HG03175 (cell line): ENCODE measurements around the gene ITGAE.
"Not testable (repeated sequence)": the region's sequence is repeated elsewhere in the genome, so short reads cannot be mapped to it uniquely, and the experiment has no call there.

Experiments
- ATAC-seq: cut with Tn5 transposase; IDR thresholded peaks from one replicate; pipeline ENCODE4 v1.9.1; 2021; ENCODE audit warnings: mild to moderate bottlenecking, moderate library complexity; ENCODE audit not compliant: unreplicated experiment

The ITGAE gene

GRCh38 chr17:3800362-3801271 lies at the start of gene ITGAE:
Gene ITGAE, minus strand, starts transcription at chr17:3801188. Its CDS starts 44 bp downstream, at chr17:3801144.
- no peak for ATAC-seq

DNA sequence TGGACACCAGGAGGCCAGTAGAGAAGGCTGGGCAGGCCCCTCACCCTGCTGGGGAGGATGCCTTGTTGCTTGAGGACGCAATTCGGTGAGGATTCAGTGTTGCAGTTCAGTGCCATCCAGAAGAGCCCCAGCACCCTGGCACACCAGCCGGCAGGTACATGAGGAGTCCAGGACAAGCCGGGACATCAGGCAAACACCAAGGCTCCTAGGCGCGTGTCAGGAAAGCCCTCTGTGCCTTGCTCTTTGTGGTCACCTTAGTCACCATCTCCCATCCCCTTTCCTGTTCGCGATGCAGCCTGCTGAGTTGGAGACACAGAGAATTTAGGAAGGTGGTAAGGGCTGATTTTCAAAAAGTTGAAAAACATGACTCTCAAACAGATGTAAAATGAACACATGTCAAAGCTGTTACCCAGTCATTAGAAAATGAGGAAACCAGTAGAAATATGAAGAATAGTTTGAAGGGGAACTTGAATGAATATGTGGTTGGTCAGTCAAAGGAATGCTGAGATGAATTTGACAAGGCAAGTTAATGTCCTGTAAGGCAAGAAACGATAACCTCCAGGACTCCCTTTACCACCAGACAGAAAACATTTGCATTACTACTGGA lies 47.3 kb upstream of the ITGAE start:
- ATAC-seq, result no peak

GRCh38 chr17:3847165-3847670 lies 46.2 kb upstream of the ITGAE start:
- no peak for ATAC-seq

- ATAC-seq, result no peak
These were observed 45.6 kb upstream of the ITGAE start for GRCh38 chr17:3846437-3847164.

GRCh38 chr17:3845621-3846436 lies 44.8 kb upstream of the ITGAE start, which contains the start of gene NCBP3:
Gene NCBP3, minus strand, starts transcription at chr17:3846246. Its CDS starts 23 bp downstream, at chr17:3846223.
- ATAC-seq, result peak; percentile 92

- peak; percentile 29 for ATAC-seq
These were observed 44.3 kb upstream of the ITGAE start for GRCh38 chr17:3845291-3845620.

- ATAC-seq, result not testable (repeated sequence)
These were observed 43.6 kb upstream of the ITGAE start for GRCh38 chr17:3844556-3844955.

DNA sequence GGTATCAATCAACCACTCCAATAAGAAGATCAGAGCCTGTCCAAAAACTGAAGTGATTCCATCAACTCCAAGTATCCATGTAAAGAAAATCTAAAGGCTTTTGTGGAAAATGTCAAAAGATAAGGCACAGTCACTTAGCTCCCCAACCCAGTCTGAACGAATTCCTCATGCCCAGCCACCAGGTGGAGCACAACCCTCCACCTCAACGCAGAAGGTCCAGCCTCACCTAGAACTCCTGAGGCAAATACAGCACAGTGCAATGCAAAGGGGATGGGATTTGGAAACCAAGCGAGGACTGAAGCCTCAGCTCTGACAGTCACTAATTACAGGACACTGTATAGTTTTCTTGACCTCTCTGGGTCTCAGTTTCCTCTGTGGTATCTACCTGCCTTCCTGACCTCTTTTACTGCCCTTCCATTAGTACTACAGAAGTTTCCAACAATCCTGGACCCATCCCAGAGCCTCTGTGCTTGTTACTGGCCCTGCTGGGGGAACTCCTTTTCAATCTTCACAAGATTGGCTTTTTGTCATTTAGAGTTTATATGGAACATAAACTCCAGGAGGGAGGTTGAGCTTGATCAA lies 43.0 kb upstream of the ITGAE start:
- ATAC-seq, result no peak

DNA sequence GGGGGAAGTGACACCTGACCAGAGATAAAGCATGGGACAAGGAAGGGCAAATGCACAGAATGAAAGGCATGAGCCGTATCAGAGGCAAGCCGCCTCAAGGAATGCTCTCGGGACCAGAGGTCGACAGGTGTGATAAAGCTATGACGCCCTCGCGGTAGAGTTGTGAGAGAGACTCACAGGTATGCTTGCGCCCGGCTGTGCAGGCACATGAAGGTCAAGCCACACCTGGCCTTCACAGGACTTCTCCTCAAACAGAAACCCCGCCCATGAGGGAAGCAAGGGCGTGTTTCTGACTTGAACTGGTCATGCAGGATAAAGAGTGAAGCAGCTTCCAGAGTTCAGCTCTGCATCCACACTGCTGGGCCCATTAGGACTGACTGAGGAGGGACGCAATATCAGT lies 37.2 kb upstream of the ITGAE start:
- no peak for ATAC-seq

DNA sequence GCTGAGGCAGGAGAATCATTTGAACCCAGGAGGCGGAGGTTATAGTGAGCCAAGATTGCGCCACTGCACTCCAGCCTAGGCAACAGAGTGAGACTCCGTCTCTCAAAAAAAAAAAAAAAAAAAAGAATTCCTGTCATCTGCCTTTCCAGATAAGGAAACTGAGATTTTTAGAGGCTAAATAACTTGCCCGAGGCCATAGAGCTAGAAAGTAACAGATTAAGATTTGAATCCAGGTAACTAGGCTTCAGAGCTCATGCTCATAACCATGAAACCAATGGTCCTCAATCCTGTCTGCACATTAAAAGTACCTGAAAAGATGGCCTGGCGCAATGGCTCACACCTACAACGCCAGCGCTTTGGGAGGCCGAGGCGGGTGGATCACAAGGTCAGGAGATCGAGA lies 35.6 kb upstream of the ITGAE start:
- no peak for ATAC-seq

- ATAC-seq, result no peak
These were observed 34.6 kb upstream of the ITGAE start for GRCh38 chr17:3835410-3836229.

- ATAC-seq, result no peak
These were observed 33.8 kb upstream of the ITGAE start for GRCh38 chr17:3834811-3835210.

DNA sequence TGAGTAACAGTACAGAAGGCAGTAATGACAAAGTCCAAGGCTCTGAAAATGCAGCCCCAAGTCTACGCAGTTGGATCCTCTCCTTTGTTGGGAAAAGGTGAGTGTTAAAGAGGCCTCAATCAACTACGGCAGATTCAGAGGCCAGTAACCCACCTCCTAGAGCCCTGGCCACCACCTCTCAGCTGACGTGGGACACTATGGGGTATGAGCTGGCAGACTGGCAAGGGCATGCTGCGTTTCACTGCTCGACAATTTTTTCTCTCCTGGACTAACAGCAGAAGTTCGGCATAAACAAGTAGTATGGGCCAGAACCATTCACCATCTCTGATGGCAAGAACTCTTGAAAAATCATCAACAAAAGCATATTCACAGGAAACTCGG lies 27.9 kb upstream of the ITGAE start:
- no peak for ATAC-seq

- ATAC-seq, result no peak
These were observed 27.3 kb upstream of the ITGAE start for GRCh38 chr17:3828151-3828851.

- ATAC-seq, result no peak
These were observed 26.3 kb upstream of the ITGAE start for GRCh38 chr17:3827124-3827773.

GRCh38 chr17:3826191-3826590 lies 25.2 kb upstream of the ITGAE start:
- no peak for ATAC-seq

DNA sequence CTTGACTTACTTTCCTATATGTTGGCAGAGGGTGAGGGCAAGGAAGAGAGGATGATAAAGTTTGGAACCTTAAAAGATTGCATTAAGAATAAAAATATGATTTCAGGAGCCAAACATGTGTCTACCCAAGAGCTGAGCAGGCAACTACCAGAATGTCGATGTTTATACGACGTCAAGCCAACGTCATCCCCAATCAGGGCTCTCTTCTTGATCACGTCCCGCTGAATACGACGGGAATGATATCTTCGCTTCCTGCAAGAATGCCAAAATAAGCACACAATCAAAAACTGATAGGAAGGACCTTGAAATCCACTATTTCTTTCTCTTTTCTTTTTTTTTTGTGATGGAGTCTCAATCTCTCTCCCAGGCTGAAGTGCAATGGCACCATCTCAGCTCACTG lies 20.1 kb upstream of the ITGAE start:
- ATAC-seq, result no peak

DNA sequence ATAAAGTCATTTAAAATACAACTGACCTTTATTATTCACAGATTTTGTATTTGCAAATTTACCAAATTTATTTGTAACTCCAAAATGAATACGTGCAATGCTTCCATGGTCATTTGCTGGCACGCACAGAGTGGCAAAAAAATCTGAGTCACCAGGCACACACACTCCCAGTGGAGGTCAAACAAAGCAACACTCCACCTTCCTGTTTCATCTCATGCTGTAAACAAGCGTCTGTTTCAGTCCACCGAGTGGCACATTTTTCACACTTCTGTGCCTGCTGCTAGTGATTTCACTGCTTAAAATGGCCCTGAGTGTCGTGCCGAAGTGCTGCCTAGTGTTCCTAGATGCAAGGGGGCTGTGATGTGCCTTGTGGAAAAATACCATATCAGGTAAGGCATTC lies 17.8 kb upstream of the ITGAE start:
- no peak for ATAC-seq
